H1 (cell line): Measurements from ENCODE around the gene COX18.

Experiments used
- ATF2 ChIP-seq: IDR thresholded peaks from 2 replicates; pipeline ENCODE4 v1.6.1; 2012; ENCODE audit warnings: low read length, inconsistent platforms
- CREB1 ChIP-seq: IDR thresholded peaks from 2 replicates; pipeline ENCODE4 v1.6.1; 2012; ENCODE audit warnings: inconsistent platforms
- CTCF ChIP-seq, 3 experiments: IDR thresholded peaks; 1 replicate in 2 of 3; 2 replicates in 1 of 3; pipeline versions ENCODE4 v1.5.1 to v1.6.1; 2011; ENCODE audit warnings: low read length in 3 of 3, mild to moderate bottlenecking in 3 of 3, inconsistent platforms in 2 of 3, low read depth in 1 of 3, moderate library complexity in 1 of 3; ENCODE audit not compliant: insufficient read depth in 1 of 3; ENCODE audit errors: control extremely low read depth in 1 of 3
- EP300 ChIP-seq, 2 experiments: IDR thresholded peaks; 1 replicate in 1 of 2; 2 replicates in 1 of 2; pipeline ENCODE4 v1.6.1; 2011 to 2012; ENCODE audit warnings: low read depth in 2 of 2, low read length in 2 of 2, mild to moderate bottlenecking in 2 of 2, borderline replicate concordance in 1 of 2, inconsistent platforms in 1 of 2, moderate library complexity in 1 of 2
- EZH2 ChIP-seq: fragments of 200-600 bp; sonication (generic); IDR thresholded peaks from 2 replicates; pipeline ENCODE4 v1.7.1; 2012; ENCODE audit warnings: low read depth, mild to moderate bottlenecking, moderate library complexity, low read length, inconsistent platforms; ENCODE audit not compliant: severe bottlenecking
- MAFK ChIP-seq: IDR thresholded peaks from 2 replicates; pipeline ENCODE4 v1.6.1; 2012; ENCODE audit warnings: low read depth, mild to moderate bottlenecking, improper control_type of control experiment, low read length
- MAX ChIP-seq: IDR thresholded peaks from 2 replicates; pipeline ENCODE4 v1.6.1; 2012; ENCODE audit warnings: inconsistent platforms
- PHF8 ChIP-seq: fragments of 200-600 bp; sonication (generic); conservative IDR thresholded peaks from 2 replicates; pipeline ENCODE4 v1.7.1; 2012; ENCODE audit warnings: low read depth, mild to moderate bottlenecking, inconsistent platforms, low read length, moderate library complexity
- POLR2AphosphoS5 ChIP-seq: IDR thresholded peaks from 2 replicates; pipeline ENCODE4 v1.6.1; 2011; ENCODE audit warnings: low read depth, low read length
- SIN3A ChIP-seq, 2 experiments: IDR thresholded peaks in 1 of 2; conservative IDR thresholded peaks in 1 of 2; 2 replicates each; pipeline ENCODE4 v1.6.1; 2011 to 2012; ENCODE audit warnings: low read length in 2 of 2, improper control_type of control experiment in 1 of 2, low read depth in 1 of 2, mild to moderate bottlenecking in 1 of 2
- TEAD4 ChIP-seq: IDR thresholded peaks from 2 replicates; pipeline ENCODE4 v1.6.1; 2012; ENCODE audit warnings: low read depth, low read length, inconsistent platforms, mixed read lengths

- TF ChIP-seq SIN3A (conservative IDR thresholded peaks at IDR 0.05 in 1 of 2, IDR thresholded peaks at IDR 0.05 in 1 of 2; ENCODE audit: low read depth in 1 of 2, low read length in 2 of 2) = no peak
- no peak for TF ChIP-seq PHF8
- no peak for TF ChIP-seq ATF2
- no peak for TF ChIP-seq CTCF (IDR thresholded peaks at IDR 0.05; ENCODE audit: control extremely low read depth in 1 of 3, insufficient read depth in 1 of 3, low read depth in 1 of 3, low read length in 3 of 3)
- TF ChIP-seq EP300 (IDR thresholded peaks at IDR 0.05; ENCODE audit: borderline replicate concordance in 1 of 2, low read depth in 2 of 2, low read length in 2 of 2) = no peak
- no peak for TF ChIP-seq MAFK
- TF ChIP-seq TEAD4 = no peak
- TF ChIP-seq POLR2AphosphoS5 = no peak
- no peak for TF ChIP-seq MAX
- TF ChIP-seq EZH2 = no peak
- TF ChIP-seq CREB1 = no peak
Observed at GRCh38 chr4:73080789-73081188, 11.3 kb upstream of the COX18 start.
